HepG2 (cell line): ENCODE data around the gene ARHGAP9. TPM values are rescaled to one million over a fixed set of nuclear protein-coding genes. Genes with fewer than 3 reads are reported as not detected.

Source experiments
- ATAC-seq: fragments of 200-7000 bp; cut with Tn5 transposase; 3 replicates; pipeline ENCODE4 v1.9.1; 2020; ENCODE audit warnings: mild to moderate bottlenecking, moderate library complexity
- BruUV-seq: library from RNA; stranded (reverse); fragments of 400-500 nt; replicated peaks from 2 replicates; lab custom pipeline; 2021; lab: Mats Ljungman, UMichigan
- CTCF ChIA-PET: fragments of 300-600 bp; formaldehyde crosslinking; extraction: SDS; loops from one replicate; lab custom pipeline; 2021; ENCODE audit warnings: low total read pairs, inconsistent platforms, low intra/inter-chr PET ratio; lab: Yijun Ruan, JAX
- POLR2A ChIA-PET: fragments of 350-600 bp; sonication (Branson Sonifier 250); formaldehyde crosslinking; loops from one replicate; lab custom pipeline; 2020; ENCODE audit warnings: antibody characterized with exemption, inconsistent platforms; lab: Yijun Ruan, JAX
- DNase-seq: peaks from one replicate; pipeline ENCODE4 v3.0.0-alpha.2; 2015; ENCODE audit warnings: low spot score
- FAIRE-seq: peaks from 3 replicates; lab custom pipeline; 2011; peaks lifted over from hg19 to GRCh38; lab: Jason Lieb, UNC
- H2AFZ ChIP-seq: one replicate; pipeline ENCODE4 v1.6.1; 2011; ENCODE audit warnings: low read length, inconsistent platforms
- H3K27ac ChIP-seq: fragments of 300-600 bp; 3 replicates; pipeline ENCODE4 v1.8.0; 2011; ENCODE audit warnings: mixed run types, mild to moderate bottlenecking, mixed read lengths, low read length, inconsistent platforms; ENCODE audit not compliant: insufficient read depth; ENCODE audit errors: extremely low read length
- H3K27me3 ChIP-seq, 2 experiments: fragments of 200-600 bp in 1 of 2; 2 replicates in 1 of 2; 3 replicates in 1 of 2; pipeline versions ENCODE4 v1.6.0 to v1.8.0; 2011; ENCODE audit warnings: low read length in 2 of 2, mild to moderate bottlenecking in 2 of 2, moderate library complexity in 2 of 2, inconsistent platforms in 1 of 2; ENCODE audit not compliant: insufficient read depth in 2 of 2, control insufficient read depth in 1 of 2
- H3K36me3 ChIP-seq, 2 experiments: fragments of 200-600 bp in 1 of 2; replicated peaks in 1 of 2; 2 replicates in 1 of 2; 3 replicates in 1 of 2; pipeline versions ENCODE4 v1.5.1 to v1.8.0; 2011; ENCODE audit warnings: low read length in 2 of 2, inconsistent platforms in 1 of 2; ENCODE audit not compliant: insufficient read depth in 2 of 2, control insufficient read depth in 1 of 2
- H3K4me1 ChIP-seq: 2 replicates; pipeline ENCODE4 v1.5.1; 2012; ENCODE audit warnings: low read length, inconsistent platforms; ENCODE audit not compliant: insufficient read depth
- H3K4me2 ChIP-seq: 2 replicates; pipeline ENCODE4 v1.6.0; 2011; ENCODE audit warnings: low read depth, low read length, inconsistent platforms
- H3K4me3 ChIP-seq, 3 experiments: fragments of 200-600 bp in 1 of 3; sonication (generic), shearing (Covaris generic) in 1 of 3; replicated peaks in 1 of 3; 2 replicates each; pipeline ENCODE4 v1.5.1; 2011 to 2016; ENCODE audit warnings: low read length in 3 of 3, inconsistent platforms in 2 of 3, low read depth in 2 of 3, mild to moderate bottlenecking in 2 of 3, control low read depth in 1 of 3, mixed read lengths in 1 of 3; ENCODE audit not compliant: insufficient read depth in 1 of 3
- H3K79me2 ChIP-seq: one replicate; pipeline ENCODE4 v1.6.1; 2011; ENCODE audit warnings: low read length, inconsistent platforms; ENCODE audit not compliant: insufficient read depth
- H3K9ac ChIP-seq: 2 replicates; pipeline ENCODE4 v1.6.0; 2011; ENCODE audit warnings: mild to moderate bottlenecking, low read depth, low read length, inconsistent platforms; ENCODE audit not compliant: insufficient read depth
- H3K9me3 ChIP-seq: 2 replicates; pipeline ENCODE4 v1.5.1; 2012; ENCODE audit warnings: mild to moderate bottlenecking, low read length
- H4K20me1 ChIP-seq: 2 replicates; pipeline ENCODE4 v1.6.0; 2011; ENCODE audit warnings: inconsistent platforms, mild to moderate bottlenecking, low read length, moderate library complexity; ENCODE audit not compliant: insufficient read depth
- AGO2 ChIP-seq: fragments of 200-400 bp; formaldehyde crosslinking; optimal IDR thresholded peaks from 2 replicates; pipeline ENCODE3; 2017; ENCODE audit warnings: mild to moderate bottlenecking, low read depth, low read length, moderate library complexity
- NONO ChIP-seq, 2 experiments: fragments of 450-650 bp in 1 of 2; sonication (generic) in 1 of 2; formaldehyde crosslinking in 1 of 2; IDR thresholded peaks in 1 of 2; conservative IDR thresholded peaks in 1 of 2; 2 replicates each; pipeline versions ENCODE4 v1.6.1 to v1.8.0; 2017 to 2022; ENCODE audit warnings: mild to moderate bottlenecking in 1 of 2, missing genetic modification reagents in 1 of 2, moderate library complexity in 1 of 2
- POLR2G ChIP-seq: fragments of 200-400 bp; formaldehyde crosslinking; IDR thresholded peaks from 2 replicates; pipeline ENCODE4 v1.6.1; 2018; ENCODE audit warnings: mild to moderate bottlenecking, low read depth, low read length, moderate library complexity
- RBFOX2 ChIP-seq: fragments of 200-400 bp; formaldehyde crosslinking; IDR thresholded peaks from 2 replicates; pipeline ENCODE4 v1.6.1; 2017; ENCODE audit warnings: low read depth, mild to moderate bottlenecking, low read length
- RORA ChIP-seq: sonication (generic); formaldehyde crosslinking; IDR thresholded peaks from 2 replicates; pipeline ENCODE4 v1.5.0; 2020; ENCODE audit warnings: mild to moderate bottlenecking, missing genetic modification reagents, moderate library complexity
- SRSF9 ChIP-seq: fragments of 200-400 bp; formaldehyde crosslinking; IDR thresholded peaks from 2 replicates; pipeline ENCODE4 v1.6.1; 2018; ENCODE audit warnings: borderline replicate concordance, mild to moderate bottlenecking, low read depth, low read length; ENCODE audit not compliant: insufficient read depth, poor library complexity, severe bottlenecking
- SRY ChIP-seq: sonication (generic); formaldehyde crosslinking; IDR thresholded peaks from 2 replicates; pipeline ENCODE4 v1.8.0; 2022; ENCODE audit warnings: mild to moderate bottlenecking, missing genetic modification reagents
- TBX3 ChIP-seq: fragments of 450-650 bp; IDR thresholded peaks from 2 replicates; pipeline ENCODE4 v1.6.1; 2017; ENCODE audit warnings: antibody characterized with exemption, mild to moderate bottlenecking, inconsistent platforms, borderline replicate concordance
- XBP1 ChIP-seq: sonication (generic); formaldehyde crosslinking; IDR thresholded peaks from 2 replicates; pipeline ENCODE4 v1.5.0; 2020; ENCODE audit warnings: missing genetic modification reagents
- ZNF549 ChIP-seq: sonication (generic); formaldehyde crosslinking; IDR thresholded peaks from 2 replicates; pipeline ENCODE4 v1.5.0; 2020; ENCODE audit warnings: missing genetic modification reagents
- ZNF556 ChIP-seq: sonication (generic); formaldehyde crosslinking; IDR thresholded peaks from 2 replicates; pipeline ENCODE4 v1.4.0; 2020; ENCODE audit warnings: mild to moderate bottlenecking, missing genetic modification reagents, borderline replicate concordance
- ZNF652 ChIP-seq: IDR thresholded peaks from 2 replicates; pipeline ENCODE4 v1.6.1; 2016; ENCODE audit warnings: low read depth, borderline replicate concordance
- ZNF703 ChIP-seq: sonication (generic); formaldehyde crosslinking; IDR thresholded peaks from 2 replicates; pipeline ENCODE4 v1.5.1; 2020; ENCODE audit warnings: missing genetic modification reagents, mild to moderate bottlenecking, moderate library complexity, borderline replicate concordance
- WGBS: methylation state at CpG from one replicate; pipeline ENCODE4 v1.1.6; 2017; ENCODE audit warnings: low lambda C conversion rate; 5-methylcytosine and 5-hydroxymethylcytosine counted together
- in situ Hi-C: cut with HindIII; loops from 2 replicates; pipeline ENCODE4 v1.10.0; 2017; ENCODE audit warnings: low pct_unique_long_range_greater_than_20kb; ENCODE audit not compliant: extremely low pct_ligation_motif_present
- intact Hi-C: fragments of 100-400 bp; cut with micrococcal nuclease; formaldehyde crosslinking; loops from one replicate; pipeline ENCODE4 v1.10.0; 2022; ENCODE audit not compliant: unreplicated experiment
- polyA plus RNA-seq, 8 experiments: library from polyadenylated mRNA; depleted of rRNA in 3 of 8; stranded (reverse) in 7 of 8; unstranded in 1 of 8; fragments of >200 nt; fragmentation: Illumina TruSeq in 4 of 8; extraction: Trizol in 4 of 8; gene quantifications; 2 replicates each; pipeline versions ENCODE4 v1.2.1 to v1.2.3, GENCODE V29; 2011 to 2016; ENCODE audit warnings: low read depth in 4 of 8, missing spikeins in 1 of 8, mixed read lengths in 1 of 8; ENCODE audit not compliant: insufficient read depth in 1 of 8
- total RNA-seq, 5 experiments: library from RNA; depleted of rRNA; stranded (reverse); fragments of >200 nt; fragmentation: Illumina TruSeq; extraction: Trizol; gene quantifications; 2 replicates each; pipeline ENCODE4 v1.2.3, GENCODE V29; 2016; ENCODE audit warnings: low read depth in 1 of 5
- TF ChIP-seq, protein P1 (sequence below): sonication (generic); IDR thresholded peaks from 2 replicates; pipeline ENCODE4 v1.6.1; 2016; ENCODE audit warnings: low read depth, borderline replicate concordance
- TF ChIP-seq, protein P2 (sequence below): IDR thresholded peaks from 2 replicates; pipeline ENCODE4 v1.6.1; 2016; ENCODE audit warnings: missing compliant biosample characterization, missing genetic modification reagents, borderline replicate concordance
- TF ChIP-seq, protein P3 (sequence below): sonication (generic); formaldehyde crosslinking; IDR thresholded peaks from 2 replicates; pipeline ENCODE4 v1.4.0; 2020; ENCODE audit warnings: missing genetic modification reagents; ENCODE audit errors: not compliant biosample characterization
- TF ChIP-seq, protein P4 (sequence below): sonication (generic); formaldehyde crosslinking; IDR thresholded peaks from 2 replicates; pipeline ENCODE4 v1.8.1; 2023; ENCODE audit warnings: missing genetic modification reagents, inconsistent platforms, borderline replicate concordance
- TF ChIP-seq, protein P5 (sequence below): IDR thresholded peaks from 2 replicates; pipeline ENCODE4 v1.6.1; 2016

Gene ARHGAP9
- total and polyA plus RNA-seq, 2 of the 13 experiments (the other 11 are each of a cell fraction or from before 2014, with no cell fraction given) = 0.18 to 1.2 TPM

DNA sequence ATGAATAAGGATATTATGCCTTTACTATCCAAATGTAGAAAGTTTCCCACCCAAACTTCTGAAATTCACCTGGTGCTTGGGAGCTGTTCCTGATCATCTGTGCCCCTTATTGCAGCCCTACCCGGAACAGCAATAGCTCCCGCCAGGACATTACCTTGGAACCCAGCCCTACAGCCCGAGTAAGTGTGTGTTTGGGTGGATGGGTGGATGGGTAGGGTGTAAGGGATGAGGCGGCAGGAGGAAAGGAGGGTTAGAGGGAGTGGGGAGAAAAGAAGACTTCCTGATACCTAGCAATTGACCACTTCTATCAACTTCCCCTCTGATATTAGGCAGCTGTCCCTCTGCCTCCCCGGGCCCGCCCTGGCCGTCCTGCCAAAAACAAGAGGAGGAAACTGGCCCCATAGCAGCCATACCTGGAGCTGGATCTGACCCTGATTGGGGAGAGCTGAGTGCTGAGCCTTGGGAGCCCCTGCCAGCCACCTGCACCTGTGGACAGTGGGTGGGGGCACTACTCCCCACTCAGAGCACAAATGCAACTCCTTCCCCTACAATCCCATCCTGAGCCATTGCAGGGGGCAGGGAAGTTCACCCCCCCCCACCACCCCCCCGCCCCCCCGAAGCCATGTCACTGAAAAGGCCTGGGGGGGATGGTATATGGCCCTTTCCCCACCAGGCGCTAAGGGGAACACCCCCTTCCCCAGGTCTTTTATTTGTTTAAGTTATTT lies 49.3 kb upstream of the ARHGAP9 start:
- Histone ChIP-seq H3K27me3 (no peaks in the 10 kb centered on the region), H3K9ac (no peak overlapping the region), H3K36me3 (peaks cover 30 to 87% of the 10 kb centered on the region in 2 experiments), H3K9me3 (no peaks in the 10 kb centered on the region), H3K4me1 (peaks cover 12% of the 10 kb centered on the region), H3K79me2 (peaks cover 5% of the 10 kb centered on the region), H3K27ac (no peak overlapping the region), H3K4me3 (no peak overlapping the region), H2AFZ (no peak overlapping the region), H3K4me2 (no peak overlapping the region), H4K20me1 (no peaks in the 10 kb centered on the region)
- CTCF ChIA-PET = no interaction called here
- POLR2A ChIA-PET = interaction anchor here (0.9 to 1.7 kb wide), 4 partner anchors 8 to 47 kb away, joined by 3 to 5 read pairs (median 4); partner anchors contain the start of gene DDIT3
- peak; percentile 25 for TF ChIP-seq AGO2
- TF ChIP-seq, protein P1, sequence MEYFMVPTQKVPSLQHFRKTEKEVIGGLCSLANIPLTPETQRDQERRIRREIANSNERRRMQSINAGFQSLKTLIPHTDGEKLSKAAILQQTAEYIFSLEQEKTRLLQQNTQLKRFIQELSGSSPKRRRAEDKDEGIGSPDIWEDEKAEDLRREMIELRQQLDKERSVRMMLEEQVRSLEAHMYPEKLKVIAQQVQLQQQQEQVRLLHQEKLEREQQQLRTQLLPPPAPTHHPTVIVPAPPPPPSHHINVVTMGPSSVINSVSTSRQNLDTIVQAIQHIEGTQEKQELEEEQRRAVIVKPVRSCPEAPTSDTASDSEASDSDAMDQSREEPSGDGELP = no peak
- no peak for TF ChIP-seq NONO (IDR thresholded peaks at IDR 0.05)
- TF ChIP-seq NONO (CRISPR knock-in tag; conservative IDR thresholded peaks at IDR 0.05) = no peak
- peak; percentile 45 for TF ChIP-seq RBFOX2
- TF ChIP-seq ZNF703 (CRISPR knock-in tag) = no peak
- TF ChIP-seq ZNF652 (CRISPR knock-in tag) = no peak
- TF ChIP-seq XBP1 (CRISPR knock-in tag) = no peak
- TF ChIP-seq, protein P2, sequence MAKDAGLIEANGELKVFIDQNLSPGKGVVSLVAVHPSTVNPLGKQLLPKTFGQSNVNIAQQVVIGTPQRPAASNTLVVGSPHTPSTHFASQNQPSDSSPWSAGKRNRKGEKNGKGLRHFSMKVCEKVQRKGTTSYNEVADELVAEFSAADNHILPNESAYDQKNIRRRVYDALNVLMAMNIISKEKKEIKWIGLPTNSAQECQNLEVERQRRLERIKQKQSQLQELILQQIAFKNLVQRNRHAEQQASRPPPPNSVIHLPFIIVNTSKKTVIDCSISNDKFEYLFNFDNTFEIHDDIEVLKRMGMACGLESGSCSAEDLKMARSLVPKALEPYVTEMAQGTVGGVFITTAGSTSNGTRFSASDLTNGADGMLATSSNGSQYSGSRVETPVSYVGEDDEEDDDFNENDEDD = no peak
- TF ChIP-seq TBX3 = no peak
- TF ChIP-seq RORA (CRISPR knock-in tag) = no peak
- TF ChIP-seq ZNF556 = no peak
- TF ChIP-seq, protein P3, sequence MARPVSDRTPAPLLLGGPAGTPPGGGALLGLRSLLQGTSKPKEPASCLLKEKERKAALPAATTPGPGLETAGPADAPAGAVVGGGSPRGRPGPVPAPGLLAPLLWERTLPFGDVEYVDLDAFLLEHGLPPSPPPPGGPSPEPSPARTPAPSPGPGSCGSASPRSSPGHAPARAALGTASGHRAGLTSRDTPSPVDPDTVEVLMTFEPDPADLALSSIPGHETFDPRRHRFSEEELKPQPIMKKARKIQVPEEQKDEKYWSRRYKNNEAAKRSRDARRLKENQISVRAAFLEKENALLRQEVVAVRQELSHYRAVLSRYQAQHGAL (CRISPR knock-in tag) = no peak
- TF ChIP-seq, protein P4, sequence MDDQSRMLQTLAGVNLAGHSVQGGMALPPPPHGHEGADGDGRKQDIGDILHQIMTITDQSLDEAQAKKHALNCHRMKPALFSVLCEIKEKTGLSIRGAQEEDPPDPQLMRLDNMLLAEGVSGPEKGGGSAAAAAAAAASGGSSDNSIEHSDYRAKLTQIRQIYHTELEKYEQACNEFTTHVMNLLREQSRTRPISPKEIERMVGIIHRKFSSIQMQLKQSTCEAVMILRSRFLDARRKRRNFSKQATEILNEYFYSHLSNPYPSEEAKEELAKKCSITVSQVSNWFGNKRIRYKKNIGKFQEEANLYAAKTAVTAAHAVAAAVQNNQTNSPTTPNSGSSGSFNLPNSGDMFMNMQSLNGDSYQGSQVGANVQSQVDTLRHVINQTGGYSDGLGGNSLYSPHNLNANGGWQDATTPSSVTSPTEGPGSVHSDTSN (CRISPR knock-in tag) = no peak
- no peak for TF ChIP-seq SRSF9
- TF ChIP-seq POLR2G = 0 out of 2 replicates have a peak, but pooled peaks have one; percentile 18
- no peak for TF ChIP-seq SRY (CRISPR knock-in tag)
- TF ChIP-seq, protein P5, sequence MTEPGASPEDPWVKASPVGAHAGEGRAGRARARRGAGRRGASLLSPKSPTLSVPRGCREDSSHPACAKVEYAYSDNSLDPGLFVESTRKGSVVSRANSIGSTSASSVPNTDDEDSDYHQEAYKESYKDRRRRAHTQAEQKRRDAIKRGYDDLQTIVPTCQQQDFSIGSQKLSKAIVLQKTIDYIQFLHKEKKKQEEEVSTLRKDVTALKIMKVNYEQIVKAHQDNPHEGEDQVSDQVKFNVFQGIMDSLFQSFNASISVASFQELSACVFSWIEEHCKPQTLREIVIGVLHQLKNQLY (CRISPR knock-in tag) = no peak
- TF ChIP-seq ZNF549 (CRISPR knock-in tag) = no peak
- DNase-seq = no peak
- no peak for FAIRE-seq
- intact Hi-C loops (no loop called here), in situ Hi-C loops (no loop called here)
- no TSS peak for BruUV-seq
- no peak for ATAC-seq
- WGBS = 97% methylated on average over 9 of the region's 10 CpGs
